Suprapubic skin (tissue), 3 donors: ENCODE results near the gene F2RL3.

Experiments
- POLR2A ChIP-seq, 2 donors: fragments of 450-650 bp; IDR thresholded peaks; one replicate each; pipeline ENCODE4 v1.6.1; 2017; ENCODE audit warnings: antibody characterized with exemption in 2 of 2, mild to moderate bottlenecking in 2 of 2, moderate library complexity in 2 of 2
- TF ChIP-seq, protein P1 (sequence below), 2 donors: fragments of 200-600 bp in 1 of 2; fragments of 450-650 bp in 1 of 2; sonication (generic) in 1 of 2; IDR thresholded peaks; one replicate each; pipeline ENCODE4 v1.5.1; 2016 to 2019; ENCODE audit warnings: antibody characterized with exemption in 2 of 2, mild to moderate bottlenecking in 1 of 2, moderate library complexity in 1 of 2

DNA sequence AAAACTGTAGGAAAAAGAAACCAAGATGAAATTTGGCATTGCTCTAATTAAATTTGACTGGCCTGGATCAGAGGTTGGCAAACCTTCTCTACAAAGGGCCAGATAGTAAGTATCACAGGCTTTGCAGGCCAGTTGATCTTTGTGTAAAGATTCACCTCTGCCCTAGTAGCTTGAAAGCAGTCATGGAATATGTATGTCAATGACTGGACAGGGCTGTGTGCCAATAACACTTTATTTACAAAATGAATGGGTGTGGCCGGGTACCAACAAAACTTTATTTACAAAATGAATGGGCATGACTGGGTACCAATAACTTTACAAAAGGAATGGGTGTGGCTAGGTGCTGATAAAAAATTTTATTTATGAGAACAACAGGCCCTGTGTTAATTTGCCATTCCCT lies 39.6 kb upstream of the F2RL3 start:
- TF ChIP-seq, protein P1, sequence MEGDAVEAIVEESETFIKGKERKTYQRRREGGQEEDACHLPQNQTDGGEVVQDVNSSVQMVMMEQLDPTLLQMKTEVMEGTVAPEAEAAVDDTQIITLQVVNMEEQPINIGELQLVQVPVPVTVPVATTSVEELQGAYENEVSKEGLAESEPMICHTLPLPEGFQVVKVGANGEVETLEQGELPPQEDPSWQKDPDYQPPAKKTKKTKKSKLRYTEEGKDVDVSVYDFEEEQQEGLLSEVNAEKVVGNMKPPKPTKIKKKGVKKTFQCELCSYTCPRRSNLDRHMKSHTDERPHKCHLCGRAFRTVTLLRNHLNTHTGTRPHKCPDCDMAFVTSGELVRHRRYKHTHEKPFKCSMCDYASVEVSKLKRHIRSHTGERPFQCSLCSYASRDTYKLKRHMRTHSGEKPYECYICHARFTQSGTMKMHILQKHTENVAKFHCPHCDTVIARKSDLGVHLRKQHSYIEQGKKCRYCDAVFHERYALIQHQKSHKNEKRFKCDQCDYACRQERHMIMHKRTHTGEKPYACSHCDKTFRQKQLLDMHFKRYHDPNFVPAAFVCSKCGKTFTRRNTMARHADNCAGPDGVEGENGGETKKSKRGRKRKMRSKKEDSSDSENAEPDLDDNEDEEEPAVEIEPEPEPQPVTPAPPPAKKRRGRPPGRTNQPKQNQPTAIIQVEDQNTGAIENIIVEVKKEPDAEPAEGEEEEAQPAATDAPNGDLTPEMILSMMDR (IDR thresholded peaks at IDR 0.05): no peak
- TF ChIP-seq POLR2A (IDR thresholded peaks at IDR 0.05): no peak
